NCI-H2107 (cell line): ENCODE data around the gene PABPC5.

Experiments
- DNase-seq: peaks from one replicate; lab custom pipeline; 2025; lab: John Stamatoyannopoulos, UW

Gene PABPC5

DNA sequence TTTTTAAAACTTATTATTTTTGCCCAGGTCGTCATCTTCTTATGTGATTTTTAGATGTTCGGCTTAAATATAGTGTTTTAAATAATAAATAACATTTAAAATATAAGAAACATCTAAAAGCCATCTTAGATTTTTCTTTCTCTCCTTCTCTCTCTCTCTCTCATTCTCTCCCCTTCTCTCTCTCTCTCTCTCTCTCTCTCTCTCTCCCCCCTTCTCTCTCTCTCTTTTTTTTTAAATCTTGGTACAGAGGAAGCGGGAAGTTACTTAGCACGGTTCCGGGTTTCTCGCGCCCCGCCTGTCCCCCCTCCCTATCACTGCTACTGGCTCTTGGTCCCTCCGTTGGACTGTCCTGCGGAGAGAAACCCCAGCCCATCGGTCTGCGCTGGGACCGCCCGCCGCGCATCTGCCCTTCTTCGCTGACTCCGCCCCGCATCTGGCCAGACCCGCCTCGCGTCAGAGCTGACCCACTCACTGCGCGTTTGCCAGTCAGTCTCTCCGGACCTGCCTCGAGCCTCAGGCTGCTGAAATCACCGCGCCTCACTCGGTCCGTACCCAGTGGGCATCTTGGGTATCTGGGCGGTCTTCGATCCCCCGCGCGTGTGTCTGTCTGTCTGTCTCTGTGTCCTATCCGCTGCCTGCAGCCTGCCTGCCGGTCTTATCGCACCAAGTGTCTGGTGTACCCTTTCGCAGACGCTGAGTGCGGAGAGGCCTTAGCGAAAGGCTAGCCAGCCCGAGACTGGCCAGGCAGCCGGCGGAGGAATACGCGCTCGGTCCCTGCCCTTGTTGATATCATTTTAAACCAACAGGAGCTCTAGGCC, at the start of gene PABPC5:
Gene PABPC5 (plus strand): TSS at position 489 of the 818 bp plus-strand sequence. CDS start 739 bp downstream, outside the sequence.
- DNase-seq: no peak

DNA sequence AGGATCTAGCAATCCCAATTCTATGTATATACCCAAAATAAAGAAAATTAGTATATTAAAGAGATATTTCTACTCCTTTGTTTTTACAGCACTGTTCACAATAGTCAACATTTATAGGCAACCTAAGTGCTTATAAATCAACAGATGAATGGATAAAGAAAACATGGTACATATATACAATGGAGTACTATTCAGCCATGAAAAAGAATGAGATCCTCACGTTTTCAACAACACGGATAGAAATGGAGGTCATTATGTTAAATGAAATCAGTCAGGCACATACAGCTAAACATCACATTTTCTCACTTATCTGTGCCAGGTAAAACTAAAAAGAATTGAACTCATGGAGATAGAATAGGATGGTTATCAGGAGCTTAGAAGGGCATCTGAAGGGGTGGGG, 45.6 kb upstream of the PABPC5 start:
- DNase-seq: no peak

DNA sequence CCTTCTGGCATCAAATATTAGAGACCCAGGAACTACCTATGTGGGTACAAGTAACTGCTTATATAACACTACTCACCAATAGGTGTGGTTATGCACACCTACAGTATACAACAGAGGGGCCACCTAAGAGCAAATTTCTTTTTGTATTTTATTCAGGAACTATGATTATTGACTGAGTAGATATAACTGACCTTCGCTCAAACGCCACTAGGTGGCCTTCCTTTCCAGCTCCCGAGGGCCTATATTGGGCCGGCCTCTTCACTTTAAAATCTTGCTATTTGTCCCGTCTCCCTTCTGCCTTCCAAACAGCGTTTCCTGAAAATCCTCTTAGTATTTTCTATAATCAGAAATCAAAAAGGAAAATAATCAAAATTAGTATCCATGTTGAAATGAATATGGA, 19.9 kb upstream of the PABPC5 start:
- no peak for DNase-seq

DNA sequence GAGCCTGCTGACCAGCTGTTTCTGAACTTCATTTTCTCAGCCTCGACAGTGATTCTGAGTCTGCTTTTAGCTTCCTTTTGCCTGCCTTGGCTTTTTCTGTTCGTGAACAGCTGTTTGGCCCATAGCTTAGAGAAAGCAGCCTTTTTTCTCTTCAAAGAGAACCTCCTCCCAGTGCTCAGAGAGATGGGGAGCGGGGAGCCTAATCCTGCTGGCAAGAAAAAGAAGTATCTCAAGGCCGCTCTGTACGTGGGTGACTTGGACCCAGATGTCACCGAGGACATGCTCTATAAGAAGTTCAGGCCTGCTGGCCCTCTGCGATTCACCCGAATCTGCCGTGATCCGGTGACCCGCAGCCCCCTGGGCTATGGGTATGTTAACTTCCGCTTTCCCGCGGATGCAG, 756 bp downstream of the PABPC5 start:
- DNase-seq: no peak
